Activated CD4-positive, alpha-beta T cell treated with anti-CD3 and anti-CD28 coated beads for 36 hours (primary cell): ENCODE data around the gene SLC1A5. TPM values are rescaled to one million over a fixed set of nuclear protein-coding genes. Genes with fewer than 3 reads are reported as not detected.

ENCODE experiments used
- ATAC-seq: fragments of 200-7000 bp; cut with Tn5 transposase; one replicate; pipeline ENCODE4 v1.10.0; 2021; ENCODE audit warnings: mild to moderate bottlenecking, moderate library complexity
- CTCF ChIA-PET: fragments of 350-600 bp; sonication (Branson Sonifier 250); formaldehyde crosslinking; loops from one replicate; lab custom pipeline; 2021; ENCODE audit warnings: antibody characterized with exemption; lab: Charles Lee
- POLR2A ChIA-PET: fragments of 350-600 bp; sonication (Branson Sonifier 250); formaldehyde crosslinking; loops from one replicate; lab custom pipeline; 2021; ENCODE audit warnings: antibody characterized with exemption, inconsistent platforms; lab: Charles Lee
- DNase-seq: peaks from one replicate; pipeline ENCODE4 v3.0.0-alpha.2; 2020
- H3K27ac Mint-ChIP-seq: one replicate; pipeline ENCODE4 v1.8.0; 2021; ENCODE audit warnings: mixed read lengths
- H3K27me3 Mint-ChIP-seq: one replicate; pipeline ENCODE4 v1.8.0; 2021; ENCODE audit warnings: mixed read lengths
- H3K36me3 Mint-ChIP-seq: one replicate; pipeline ENCODE4 v1.8.0; 2021; ENCODE audit warnings: low read depth, mixed read lengths
- H3K4me1 Mint-ChIP-seq: one replicate; pipeline ENCODE4 v1.8.0; 2021; ENCODE audit warnings: mixed read lengths
- H3K4me3 Mint-ChIP-seq: one replicate; pipeline ENCODE4 v1.8.0; 2021; ENCODE audit warnings: mild to moderate bottlenecking, moderate library complexity, mixed read lengths
- H3K9me3 Mint-ChIP-seq: one replicate; pipeline ENCODE4 v1.8.0; 2021; ENCODE audit warnings: low read depth, mixed read lengths
- intact Hi-C, 2 experiments: fragments of 100-400 bp; cut with DNase I in 1 of 2; cut with micrococcal nuclease in 1 of 2; formaldehyde crosslinking; loops; one replicate each; pipeline versions ENCODE4 v1.14.2 to v1.15.1; 2022 to 2024; cut with DNase I, micrococcal nuclease
- total RNA-seq, 2 experiments: library from RNA; stranded (reverse); gene quantifications; one replicate each; pipeline ENCODE4 v1.2.3, GENCODE V29; 2021

SLC1A5 gene
- total RNA-seq, 2 experiments from 2014 or later: 200 to 227 TPM

GRCh38 chr19:46744005-46744691, 44.2 kb downstream of the SLC1A5 start:
- intact Hi-C loops: loop anchor here in 1 of 2 experiments (10.0 kb wide), 1 partner anchor 219 kb away; no protein-coding TSS in a partner anchor
- peaks cover 20% of the 10 kb centered on the region for H3K36me3 Mint-ChIP-seq
- CTCF ChIA-PET: interaction anchor here (0.6 to 1.9 kb wide), 6 partner anchors 10 to 210 kb away, joined by 3 to 6 read pairs (median 4); no protein-coding TSS in a partner anchor
- DNase-seq (no peak), ATAC-seq (no peak)
- POLR2A ChIA-PET: no interaction called here
- peak overlapping the region; percentile 47 for H3K27ac Mint-ChIP-seq
- peaks cover 59% of the 10 kb centered on the region for H3K4me1 Mint-ChIP-seq
- no peaks in the 10 kb centered on the region for H3K9me3 Mint-ChIP-seq
- H3K4me3 Mint-ChIP-seq: peak overlapping the region; percentile 89
- H3K27me3 Mint-ChIP-seq: no peaks in the 10 kb centered on the region

GRCh38 chr19:46742926-46743480, 45.4 kb downstream of the SLC1A5 start:
- ChIA-PET CTCF (interaction anchor here (1.0 to 1.4 kb wide), 2 partner anchors 14 to 214 kb away, joined by 3 to 4 read pairs; no protein-coding TSS in a partner anchor), POLR2A (interaction anchor here (0.7 kb wide), 1 partner anchor 16 kb away, joined by 3 read pairs; no protein-coding TSS in a partner anchor)
- intact Hi-C loops: loop anchor here in 1 of 2 experiments (10.0 kb wide), 1 partner anchor 218 kb away; no protein-coding TSS in a partner anchor
- Mint-ChIP-seq H3K27me3 (no peaks in the 10 kb centered on the region), H3K9me3 (no peaks in the 10 kb centered on the region), H3K4me3 (no peak overlapping the region), H3K27ac (no peak overlapping the region), H3K4me1 (peaks cover 54% of the 10 kb centered on the region), H3K36me3 (peaks cover 19% of the 10 kb centered on the region)
- ATAC-seq: no peak
- DNase-seq: no peak

GRCh38 chr19:46741447-46741846, 46.9 kb downstream of the SLC1A5 start:
- Mint-ChIP-seq H3K27me3 (no peaks in the 10 kb centered on the region), H3K36me3 (peaks cover 28% of the 10 kb centered on the region), H3K27ac (no peak overlapping the region), H3K4me3 (no peak overlapping the region), H3K9me3 (no peaks in the 10 kb centered on the region), H3K4me1 (peaks cover 46% of the 10 kb centered on the region)
- ChIA-PET POLR2A (no interaction called here), CTCF (interaction anchor here (0.5 to 1.5 kb wide), 11 partner anchors 10 to 99 kb away, joined by 3 to 4 read pairs (median 3); partner anchors contain the start of gene DACT3)
- DNase-seq: no peak
- no peak for ATAC-seq
- intact Hi-C loops: loop anchor here in 1 of 2 experiments (10.0 kb wide), 1 partner anchor 217 kb away; no protein-coding TSS in a partner anchor

GRCh38 chr19:46739290-46739771, 49.1 kb downstream of the SLC1A5 start:
- Mint-ChIP-seq H3K4me1 (peaks cover 35% of the 10 kb centered on the region), H3K27me3 (no peaks in the 10 kb centered on the region), H3K36me3 (peaks cover 30% of the 10 kb centered on the region), H3K27ac (peak overlapping the region; percentile 8), H3K4me3 (no peak overlapping the region), H3K9me3 (no peaks in the 10 kb centered on the region)
- intact Hi-C loops: no loop called here
- no peak for ATAC-seq
- ChIA-PET CTCF (interaction anchor here (0.5 to 1.5 kb wide), 3 partner anchors 11 to 204 kb away, joined by 3 to 6 read pairs (median 4); no protein-coding TSS in a partner anchor), POLR2A (no interaction called here)
- no peak for DNase-seq

- Mint-ChIP-seq H3K27me3 (no peaks in the 10 kb centered on the region), H3K4me3 (no peak overlapping the region), H3K27ac (no peak overlapping the region), H3K36me3 (peaks cover 32% of the 10 kb centered on the region), H3K4me1 (peaks cover 20% of the 10 kb centered on the region), H3K9me3 (no peaks in the 10 kb centered on the region)
- ChIA-PET CTCF (interaction anchor here (0.7 to 1.6 kb wide), 5 partner anchors 10 to 103 kb away, joined by 3 to 9 read pairs (median 4); no protein-coding TSS in a partner anchor), POLR2A (interaction anchor here (0.6 kb wide), 1 partner anchor 35 kb away, joined by 3 read pairs; no protein-coding TSS in a partner anchor)
- DNase-seq (no peak), ATAC-seq (no peak)
- intact Hi-C loops: no loop called here
Observed at GRCh38 chr19:46737761-46738171, 50.6 kb downstream of the SLC1A5 start.

GRCh38 chr19:46737298-46737654, 51.1 kb downstream of the SLC1A5 start:
- Mint-ChIP-seq H3K27ac (no peak overlapping the region), H3K27me3 (no peaks in the 10 kb centered on the region), H3K4me1 (peaks cover 17% of the 10 kb centered on the region), H3K36me3 (peaks cover 31% of the 10 kb centered on the region), H3K4me3 (no peak overlapping the region), H3K9me3 (no peaks in the 10 kb centered on the region)
- CTCF ChIA-PET: interaction anchor here (0.7 to 1.6 kb wide), 5 partner anchors 10 to 103 kb away, joined by 3 to 9 read pairs (median 4); no protein-coding TSS in a partner anchor
- POLR2A ChIA-PET: interaction anchor here (0.6 kb wide), 1 partner anchor 35 kb away, joined by 3 read pairs; no protein-coding TSS in a partner anchor
- intact Hi-C loops: no loop called here
- DNase-seq (no peak), ATAC-seq (no peak)

- intact Hi-C loops: no loop called here
- POLR2A ChIA-PET: interaction anchor here (0.6 kb wide), 1 partner anchor 22 kb away, joined by 5 read pairs; no protein-coding TSS in a partner anchor
Observed at GRCh38 chr19:46736531-46737297, 51.7 kb downstream of the SLC1A5 start.

GRCh38 chr19:46733690-46734292, 54.6 kb downstream of the SLC1A5 start:
- no peaks in the 10 kb centered on the region for H3K9me3 Mint-ChIP-seq
- H3K27me3 Mint-ChIP-seq: no peaks in the 10 kb centered on the region
- peaks cover 31% of the 10 kb centered on the region for H3K36me3 Mint-ChIP-seq
- POLR2A ChIA-PET: no interaction called here
- no peak for DNase-seq
- no peak for ATAC-seq
- H3K4me3 Mint-ChIP-seq: no peak overlapping the region
- CTCF ChIA-PET: interaction anchor here (1.0 to 1.6 kb wide), 5 partner anchors 16 to 114 kb away, joined by 3 to 6 read pairs (median 3); partner anchors contain the start of gene DACT3
- intact Hi-C loops: no loop called here
- peaks cover 17% of the 10 kb centered on the region for H3K4me1 Mint-ChIP-seq
- H3K27ac Mint-ChIP-seq: no peak overlapping the region

More at GRCh38 chr19:46736531-46737297, 51.7 kb downstream of the SLC1A5 start:
- Mint-ChIP-seq H3K4me1 (peaks cover 16% of the 10 kb centered on the region), H3K27me3 (no peaks in the 10 kb centered on the region), H3K27ac (no peak overlapping the region), H3K9me3 (no peaks in the 10 kb centered on the region), H3K36me3 (peaks cover 32% of the 10 kb centered on the region), H3K4me3 (no peak overlapping the region)
- ATAC-seq (no peak), DNase-seq (no peak)
- CTCF ChIA-PET: interaction anchor here (0.7 to 1.6 kb wide), 3 partner anchors 9 to 34 kb away, joined by 4 to 9 read pairs (median 4); no protein-coding TSS in a partner anchor

GRCh38 chr19:46732966-46733689, 55.3 kb downstream of the SLC1A5 start:
- intact Hi-C loops: no loop called here
- no peak for ATAC-seq
- Mint-ChIP-seq H3K27ac (no peak overlapping the region), H3K36me3 (peaks cover 35% of the 10 kb centered on the region), H3K4me3 (no peak overlapping the region), H3K9me3 (no peaks in the 10 kb centered on the region), H3K27me3 (no peaks in the 10 kb centered on the region), H3K4me1 (peaks cover 22% of the 10 kb centered on the region)
- CTCF ChIA-PET: interaction anchor here (1.0 to 1.1 kb wide), 3 partner anchors 25 to 72 kb away, joined by 3 read pairs; partner anchors contain the start of gene DACT3
- no peak for DNase-seq
- POLR2A ChIA-PET: no interaction called here
